Measurements from ENCODE around the gene KCNMB3.
A peak's percentile ranks its signal among the peaks of the same experiment; 100 is the strongest.

KCNMB3 gene

GRCh38 chr3:179265875-179266274, 15.0 kb upstream of the KCNMB3 start:
- H3K9me3 ChIP-seq (ENCODE audit: control insufficient read depth, low read length) = no peaks in the 10 kb centered on the region
- 90% methylated on average over 4 of the region's 4 CpGs for WGBS
- no peak overlapping the region for H3K4me2 ChIP-seq (ENCODE audit: low read length, poor library complexity, severe bottlenecking)
- no peak overlapping the region for H2AFZ ChIP-seq (ENCODE audit: low read depth, low read length)
- H3K14ac ChIP-seq (ENCODE audit: low read length in 2 of 2) = no peak overlapping the region
- H2AK5ac ChIP-seq (ENCODE audit: low read length, severe bottlenecking) = no peak overlapping the region
- no peaks in the 10 kb centered on the region for H3K4me1 ChIP-seq (ENCODE audit: control insufficient read depth, insufficient read depth, low read depth, low read length)
- H3K9ac ChIP-seq (ENCODE audit: low read length) = no peak overlapping the region
- H3K4me3 ChIP-seq (ENCODE audit: insufficient read depth in 1 of 2, low read depth in 1 of 2, low read length in 2 of 2) = no peak overlapping the region
- no peak for DNase-seq
- no peak overlapping the region for H4K8ac ChIP-seq (ENCODE audit: low read length)
- no peak overlapping the region for H3K27ac ChIP-seq (ENCODE audit: low read length, poor library complexity, severe bottlenecking)
- H3K27me3 ChIP-seq (ENCODE audit: control insufficient read depth in 1 of 2, insufficient read depth in 1 of 2, low read length in 2 of 2) = peaks cover 0 to 7% of the 10 kb centered on the region in 2 experiments
- no peak overlapping the region for H2BK120ac ChIP-seq (ENCODE audit: low read depth, low read length)
- H3K79me1 ChIP-seq (replicated peaks; ENCODE audit: low read length, poor library complexity, severe bottlenecking) = no peaks in the 10 kb centered on the region
- H2BK12ac ChIP-seq (ENCODE audit: low read length in 2 of 2) = no peak overlapping the region
- H2BK5ac ChIP-seq (ENCODE audit: low read depth, low read length, poor library complexity, severe bottlenecking) = no peak overlapping the region
- no peak overlapping the region for H3K18ac ChIP-seq (ENCODE audit: low read depth in 1 of 2, low read length in 2 of 2)
- no peak overlapping the region for H4K91ac ChIP-seq (ENCODE audit: low read length)
- no peak overlapping the region for H3K23ac ChIP-seq (ENCODE audit: low read length in 2 of 2)
- no peak overlapping the region for H2BK15ac ChIP-seq (ENCODE audit: low read depth, poor library complexity, severe bottlenecking)
- no peak overlapping the region for H3K4ac ChIP-seq (ENCODE audit: low read depth in 1 of 2, low read length in 2 of 2)
- no peaks in the 10 kb centered on the region for H3K36me3 ChIP-seq (ENCODE audit: control insufficient read depth in 1 of 2, insufficient read depth in 2 of 2, low read depth in 1 of 2, low read length in 2 of 2)

DNA sequence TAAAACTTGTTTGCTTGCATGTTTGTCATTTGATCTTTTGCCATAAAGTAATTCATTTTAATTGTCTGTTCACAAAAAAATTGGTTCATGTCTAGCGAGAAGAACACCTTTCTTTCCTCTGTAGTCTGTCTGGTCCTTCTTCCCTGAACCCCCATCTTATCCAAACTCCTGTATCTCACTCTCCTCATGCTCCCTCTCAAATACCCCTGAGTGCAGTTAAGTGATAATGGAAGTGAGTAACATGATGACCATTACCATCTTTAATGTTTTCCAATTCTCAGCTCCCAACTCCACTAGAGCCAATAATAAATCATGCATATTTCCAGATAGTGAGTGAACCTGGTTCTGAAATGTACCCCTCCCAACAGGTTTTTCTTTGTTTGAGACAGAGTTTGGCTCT, 14.2 kb upstream of the KCNMB3 start:
- Histone ChIP-seq H3K4me1 (ENCODE audit: control insufficient read depth, insufficient read depth, low read depth, low read length) (no peaks in the 10 kb centered on the region), H3K23ac (ENCODE audit: low read length in 2 of 2) (no peak overlapping the region), H3K14ac (ENCODE audit: low read length in 2 of 2) (no peak overlapping the region), H2BK12ac (ENCODE audit: low read length in 2 of 2) (no peak overlapping the region), H3K4ac (ENCODE audit: low read depth in 1 of 2, low read length in 2 of 2) (no peak overlapping the region), H3K9ac (ENCODE audit: low read length) (no peak overlapping the region), H2AFZ (ENCODE audit: low read depth, low read length) (no peak overlapping the region), H3K79me1 (replicated peaks; ENCODE audit: low read length, poor library complexity, severe bottlenecking) (no peaks in the 10 kb centered on the region), H3K9me3 (ENCODE audit: control insufficient read depth, low read length) (no peaks in the 10 kb centered on the region), H2AK5ac (ENCODE audit: low read length, severe bottlenecking) (no peak overlapping the region), H2BK5ac (ENCODE audit: low read depth, low read length, poor library complexity, severe bottlenecking) (no peak overlapping the region), H3K27ac (ENCODE audit: low read length, poor library complexity, severe bottlenecking) (no peak overlapping the region), H3K36me3 (ENCODE audit: control insufficient read depth in 1 of 2, insufficient read depth in 2 of 2, low read depth in 1 of 2, low read length in 2 of 2) (no peaks in the 10 kb centered on the region), H3K4me2 (ENCODE audit: low read length, poor library complexity, severe bottlenecking) (no peak overlapping the region), H4K8ac (ENCODE audit: low read length) (no peak overlapping the region), H2BK15ac (ENCODE audit: low read depth, poor library complexity, severe bottlenecking) (no peak overlapping the region), H3K18ac (ENCODE audit: low read depth in 1 of 2, low read length in 2 of 2) (no peak overlapping the region), H2BK120ac (ENCODE audit: low read depth, low read length) (no peak overlapping the region), H3K27me3 (ENCODE audit: control insufficient read depth in 1 of 2, insufficient read depth in 1 of 2, low read length in 2 of 2) (peaks cover 0 to 7% of the 10 kb centered on the region in 2 experiments), H3K4me3 (ENCODE audit: insufficient read depth in 1 of 2, low read depth in 1 of 2, low read length in 2 of 2) (no peak overlapping the region), H4K91ac (ENCODE audit: low read length) (no peak overlapping the region)
- no CpG with 5 or more reads among the region's 1 CpG for WGBS
- DNase-seq = no peak

- H4K8ac ChIP-seq (ENCODE audit: low read length) = no peak overlapping the region
- H2AK5ac ChIP-seq (ENCODE audit: low read length, severe bottlenecking) = no peak overlapping the region
- H3K14ac ChIP-seq (ENCODE audit: low read length in 2 of 2) = no peak overlapping the region
- H2BK5ac ChIP-seq (ENCODE audit: low read depth, low read length, poor library complexity, severe bottlenecking) = no peak overlapping the region
- no peak overlapping the region for H3K4me3 ChIP-seq (ENCODE audit: insufficient read depth in 1 of 2, low read depth in 1 of 2, low read length in 2 of 2)
- no peak overlapping the region for H3K23ac ChIP-seq (ENCODE audit: low read length in 2 of 2)
- peaks cover 0 to 7% of the 10 kb centered on the region in 2 experiments for H3K27me3 ChIP-seq (ENCODE audit: control insufficient read depth in 1 of 2, insufficient read depth in 1 of 2, low read length in 2 of 2)
- no peaks in the 10 kb centered on the region for H3K4me1 ChIP-seq (ENCODE audit: control insufficient read depth, insufficient read depth, low read depth, low read length)
- H3K36me3 ChIP-seq (ENCODE audit: control insufficient read depth in 1 of 2, insufficient read depth in 2 of 2, low read depth in 1 of 2, low read length in 2 of 2) = no peaks in the 10 kb centered on the region
- DNase-seq = no peak
- no peak overlapping the region for H3K9ac ChIP-seq (ENCODE audit: low read length)
- no peak overlapping the region for H2BK15ac ChIP-seq (ENCODE audit: low read depth, poor library complexity, severe bottlenecking)
- WGBS = 96% methylated on average over 2 of the region's 4 CpGs
- H3K18ac ChIP-seq (ENCODE audit: low read depth in 1 of 2, low read length in 2 of 2) = no peak overlapping the region
- H3K79me1 ChIP-seq (replicated peaks; ENCODE audit: low read length, poor library complexity, severe bottlenecking) = no peaks in the 10 kb centered on the region
- no peak overlapping the region for H4K91ac ChIP-seq (ENCODE audit: low read length)
- no peak overlapping the region for H2BK120ac ChIP-seq (ENCODE audit: low read depth, low read length)
- H2BK12ac ChIP-seq (ENCODE audit: low read length in 2 of 2) = no peak overlapping the region
- no peak overlapping the region for H2AFZ ChIP-seq (ENCODE audit: low read depth, low read length)
- no peak overlapping the region for H3K4me2 ChIP-seq (ENCODE audit: low read length, poor library complexity, severe bottlenecking)
- H3K4ac ChIP-seq (ENCODE audit: low read depth in 1 of 2, low read length in 2 of 2) = no peak overlapping the region
- H3K27ac ChIP-seq (ENCODE audit: low read length, poor library complexity, severe bottlenecking) = no peak overlapping the region
- H3K9me3 ChIP-seq (ENCODE audit: control insufficient read depth, low read length) = no peaks in the 10 kb centered on the region
Measured at GRCh38 chr3:179264449-179264848, 13.5 kb upstream of the KCNMB3 start.

GRCh38 chr3:179263134-179263533, 12.2 kb upstream of the KCNMB3 start:
- no peak overlapping the region for H3K4me2 ChIP-seq (ENCODE audit: low read length, poor library complexity, severe bottlenecking)
- peak overlapping the region; percentile 41 for H4K8ac ChIP-seq (ENCODE audit: low read length)
- H3K27ac ChIP-seq (ENCODE audit: low read length, poor library complexity, severe bottlenecking) = no peak overlapping the region
- no peak overlapping the region for H2BK12ac ChIP-seq (ENCODE audit: low read length in 2 of 2)
- no peaks in the 10 kb centered on the region for H3K79me1 ChIP-seq (replicated peaks; ENCODE audit: low read length, poor library complexity, severe bottlenecking)
- H3K9ac ChIP-seq (ENCODE audit: low read length) = no peak overlapping the region
- no peak overlapping the region for H3K4ac ChIP-seq (ENCODE audit: low read depth in 1 of 2, low read length in 2 of 2)
- peak overlapping the region in 1 of 2 experiments; percentile 7 for H3K18ac ChIP-seq (ENCODE audit: low read depth in 1 of 2, low read length in 2 of 2)
- no peaks in the 10 kb centered on the region for H3K36me3 ChIP-seq (ENCODE audit: control insufficient read depth in 1 of 2, insufficient read depth in 2 of 2, low read depth in 1 of 2, low read length in 2 of 2)
- no peak overlapping the region for H2AK5ac ChIP-seq (ENCODE audit: low read length, severe bottlenecking)
- H3K4me3 ChIP-seq (ENCODE audit: insufficient read depth in 1 of 2, low read depth in 1 of 2, low read length in 2 of 2) = no peak overlapping the region
- H3K27me3 ChIP-seq (ENCODE audit: control insufficient read depth in 1 of 2, insufficient read depth in 1 of 2, low read length in 2 of 2) = peaks cover 0 to 7% of the 10 kb centered on the region in 2 experiments
- H4K91ac ChIP-seq (ENCODE audit: low read length) = no peak overlapping the region
- no peaks in the 10 kb centered on the region for H3K4me1 ChIP-seq (ENCODE audit: control insufficient read depth, insufficient read depth, low read depth, low read length)
- no peak overlapping the region for H2AFZ ChIP-seq (ENCODE audit: low read depth, low read length)
- H2BK15ac ChIP-seq (ENCODE audit: low read depth, poor library complexity, severe bottlenecking) = no peak overlapping the region
- WGBS = over 99% methylated on average over 24 of the region's 29 CpGs
- H3K9me3 ChIP-seq (ENCODE audit: control insufficient read depth, low read length) = no peaks in the 10 kb centered on the region
- H2BK120ac ChIP-seq (ENCODE audit: low read depth, low read length) = no peak overlapping the region
- DNase-seq = no peak
- no peak overlapping the region for H3K14ac ChIP-seq (ENCODE audit: low read length in 2 of 2)
- H3K23ac ChIP-seq (ENCODE audit: low read length in 2 of 2) = no peak overlapping the region
- H2BK5ac ChIP-seq (ENCODE audit: low read depth, low read length, poor library complexity, severe bottlenecking) = no peak overlapping the region

Data from mesenchymal stem cell (in vitro differentiated cells and primary cell).